Stimulated activated CD4-positive, alpha-beta T cell treated with anti-CD3 and anti-CD28 coated beads, TNF-alpha, amount 100 ng/mL, for 4 hours (primary cell): ENCODE data around the gene CABLES1.

ENCODE experiments used
- DNase-seq, 3 experiments: peaks; one replicate each; pipeline ENCODE4 v3.0.0-alpha.2; 2020; ENCODE audit warnings: low read depth in 3 of 3

CABLES1 gene

GRCh38 chr18:23169673-23170044 is 34.4 kb downstream of the CABLES1 start:
- no peak for DNase-seq

- DNase-seq = no peak
These were observed 34.9 kb downstream of the CABLES1 start for GRCh38 chr18:23170137-23170536.

- no peak for DNase-seq
These were observed 36.4 kb downstream of the CABLES1 start for GRCh38 chr18:23171581-23172156.

GRCh38 chr18:23172591-23173380 is 37.5 kb downstream of the CABLES1 start:
- no peak for DNase-seq

GRCh38 chr18:23173912-23174311 is 38.6 kb downstream of the CABLES1 start:
- DNase-seq = no peak

GRCh38 chr18:23176701-23177432 is 41.6 kb downstream of the CABLES1 start:
- DNase-seq = no peak

GRCh38 chr18:23177433-23178072 is 42.3 kb downstream of the CABLES1 start:
- DNase-seq = no peak

GRCh38 chr18:23178201-23178600 is 42.9 kb downstream of the CABLES1 start:
- DNase-seq = no peak

GRCh38 chr18:23178661-23179081 is 43.4 kb downstream of the CABLES1 start:
- DNase-seq = no peak

- DNase-seq = no peak
These were observed 44.1 kb downstream of the CABLES1 start for GRCh38 chr18:23179416-23179815.

- DNase-seq = no peak
These were observed 46.3 kb downstream of the CABLES1 start for GRCh38 chr18:23181547-23181946.

- no peak for DNase-seq
These were observed 47.3 kb downstream of the CABLES1 start for GRCh38 chr18:23182606-23183005.

- no peak for DNase-seq
These were observed 48.3 kb downstream of the CABLES1 start for GRCh38 chr18:23183411-23184150.

- no peak for DNase-seq
These were observed 51.5 kb downstream of the CABLES1 start for GRCh38 chr18:23186781-23187180.

- no peak for DNase-seq
These were observed 52.9 kb downstream of the CABLES1 start for GRCh38 chr18:23188068-23188760.

GRCh38 chr18:23189099-23189498 is 53.8 kb downstream of the CABLES1 start:
- no peak for DNase-seq

- no peak for DNase-seq
These were observed 54.7 kb downstream of the CABLES1 start for GRCh38 chr18:23189768-23190661.

- no peak for DNase-seq
These were observed 55.9 kb downstream of the CABLES1 start for GRCh38 chr18:23191232-23191631.

- no peak for DNase-seq
These were observed 58.5 kb downstream of the CABLES1 start for GRCh38 chr18:23193742-23194141.
